ENCODE measurements around the gene KIF6. TPM values are rescaled to one million over a fixed set of nuclear protein-coding genes. Genes with fewer than 3 reads are reported as not detected.
A peak's percentile ranks its signal among the peaks of the same experiment; 100 is the strongest.

Gene KIF6
- total and polyA plus RNA-seq, 11 donors = 0.06 to 0.77 (median 0.48) TPM

DNA sequence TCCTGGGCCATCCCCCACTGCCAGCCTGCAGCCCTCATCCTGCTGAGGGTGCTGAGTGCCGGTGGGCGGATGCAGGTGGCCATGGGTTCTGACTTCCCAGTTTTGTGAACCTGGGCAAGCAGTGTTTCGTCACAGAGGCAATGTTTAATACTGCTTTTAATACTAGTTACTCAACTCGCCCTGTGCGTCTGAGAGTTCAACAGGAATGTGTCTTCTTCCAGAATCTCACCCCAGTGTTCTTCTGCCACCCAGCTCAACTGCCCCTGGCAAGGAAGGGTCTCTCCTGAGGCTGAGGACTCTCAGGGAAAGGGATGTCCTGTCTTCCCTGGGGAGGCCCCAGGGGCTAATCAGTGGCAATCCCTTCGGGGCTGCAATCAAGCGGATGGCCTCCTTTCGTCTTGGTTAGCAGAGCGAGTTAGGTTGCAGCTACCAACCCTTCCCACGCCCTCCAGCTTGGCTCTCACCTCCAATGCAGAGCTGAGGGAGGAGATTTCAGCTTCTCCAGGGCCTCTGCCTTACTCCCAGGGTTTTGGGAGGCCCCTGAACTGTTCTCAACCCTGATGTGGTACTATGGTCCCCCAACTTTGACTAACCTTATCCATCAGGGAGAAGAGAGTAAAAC, 404.7 kb downstream of the KIF6 start:
- TF ChIP-seq POLR2A (IDR thresholded peaks at IDR 0.05) = no peak
- TF ChIP-seq, protein P1, sequence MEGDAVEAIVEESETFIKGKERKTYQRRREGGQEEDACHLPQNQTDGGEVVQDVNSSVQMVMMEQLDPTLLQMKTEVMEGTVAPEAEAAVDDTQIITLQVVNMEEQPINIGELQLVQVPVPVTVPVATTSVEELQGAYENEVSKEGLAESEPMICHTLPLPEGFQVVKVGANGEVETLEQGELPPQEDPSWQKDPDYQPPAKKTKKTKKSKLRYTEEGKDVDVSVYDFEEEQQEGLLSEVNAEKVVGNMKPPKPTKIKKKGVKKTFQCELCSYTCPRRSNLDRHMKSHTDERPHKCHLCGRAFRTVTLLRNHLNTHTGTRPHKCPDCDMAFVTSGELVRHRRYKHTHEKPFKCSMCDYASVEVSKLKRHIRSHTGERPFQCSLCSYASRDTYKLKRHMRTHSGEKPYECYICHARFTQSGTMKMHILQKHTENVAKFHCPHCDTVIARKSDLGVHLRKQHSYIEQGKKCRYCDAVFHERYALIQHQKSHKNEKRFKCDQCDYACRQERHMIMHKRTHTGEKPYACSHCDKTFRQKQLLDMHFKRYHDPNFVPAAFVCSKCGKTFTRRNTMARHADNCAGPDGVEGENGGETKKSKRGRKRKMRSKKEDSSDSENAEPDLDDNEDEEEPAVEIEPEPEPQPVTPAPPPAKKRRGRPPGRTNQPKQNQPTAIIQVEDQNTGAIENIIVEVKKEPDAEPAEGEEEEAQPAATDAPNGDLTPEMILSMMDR (IDR thresholded peaks at IDR 0.05) = no peak
- ATAC-seq (peak in 1 of 4 donors; percentile 18), DNase-seq (no peak)
- peaks cover 0 to 9% (median 0%) of the 10 kb centered on the region in 12 donors for H3K4me1 ChIP-seq
- no peaks in the 10 kb centered on the region for H3K9me3 ChIP-seq
- no peak overlapping the region for H3K4me3 ChIP-seq
- peaks cover 0 to 9% (median 0%) of the 10 kb centered on the region in 9 donors for H3K27me3 ChIP-seq
- intact Hi-C loops (cut with DNase I) = no loop called here
- H3K36me3 ChIP-seq = no peaks in the 10 kb centered on the region
- WGBS, 4 donors = 60 to 69% (median 63%) methylated on average over 10 of the region's 10 CpGs
- H3K27ac ChIP-seq = peak overlapping the region in 2 of 12 donors; percentile 24 to 57

- Histone ChIP-seq H3K27me3 (peaks cover 0 to 13% (median 5%) of the 10 kb centered on the region in 9 donors), H3K27ac (peak overlapping the region in 2 of 12 donors; percentile 24 to 57), H3K4me1 (peaks cover 0 to 9% (median 0%) of the 10 kb centered on the region in 12 donors), H3K9me3 (no peaks in the 10 kb centered on the region), H3K36me3 (no peaks in the 10 kb centered on the region), H3K4me3 (no peak overlapping the region)
- DNase-seq = no peak
- peak in 1 of 4 donors; percentile 45 for ATAC-seq
- TF ChIP-seq, protein P1 (IDR thresholded peaks at IDR 0.05) = no peak
- TF ChIP-seq POLR2A (IDR thresholded peaks at IDR 0.05) = no peak
- intact Hi-C loops (cut with DNase I) = no loop called here
- WGBS, 4 donors = 53 to 69% (median 61%) methylated on average over 13 of the region's 13 CpGs
These were observed 405.4 kb downstream of the KIF6 start for GRCh38 chr6:39319621-39320362.

GRCh38 chr6:39317256-39317655, 408.0 kb downstream of the KIF6 start:
- TF ChIP-seq POLR2A (IDR thresholded peaks at IDR 0.05) = no peak
- TF ChIP-seq, protein P1 (IDR thresholded peaks at IDR 0.05) = no peak
- intact Hi-C loops (cut with DNase I) = no loop called here
- ATAC-seq (no peak), DNase-seq (no peak)
- Histone ChIP-seq H3K9me3 (no peaks in the 10 kb centered on the region), H3K27me3 (peaks cover 12 to 35% (median 28%) of the 10 kb centered on the region in 9 donors), H3K36me3 (no peaks in the 10 kb centered on the region), H3K4me3 (no peak overlapping the region), H3K27ac (no peak overlapping the region), H3K4me1 (peaks cover 0 to 19% (median 12%) of the 10 kb centered on the region in 12 donors)
- WGBS, 4 donors = 89 to 97% (median 90%) methylated on average over 3 of the region's 3 CpGs

DNA sequence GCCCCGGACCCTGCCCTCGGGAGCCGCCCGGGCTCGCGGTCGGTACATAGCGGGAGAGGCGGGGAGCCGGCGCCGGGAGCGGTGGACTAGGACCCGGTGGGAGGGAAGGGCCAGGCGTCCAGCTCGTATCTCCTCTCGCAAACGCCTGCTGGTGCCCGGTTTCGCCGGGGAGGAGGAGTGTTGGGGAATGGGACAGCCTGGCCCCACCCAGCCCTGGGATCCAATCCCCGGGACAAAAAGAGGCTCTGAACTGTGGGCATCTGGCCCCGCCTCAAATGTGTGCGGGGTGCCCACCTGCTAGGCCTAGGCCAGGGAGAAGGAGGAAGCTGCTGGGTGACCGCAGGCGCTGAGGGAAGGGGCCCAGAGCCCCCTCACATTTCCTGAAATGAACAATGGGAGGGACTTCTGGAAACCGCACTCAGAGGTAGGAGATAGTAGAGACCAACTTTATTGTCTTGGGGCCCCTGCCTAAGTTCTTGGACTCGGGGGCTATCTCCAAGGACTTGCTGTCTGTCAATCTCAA, 410.9 kb downstream of the KIF6 start, which contains the start of gene KCNK17:
KCNK17 (minus strand) TSS at position 147 of the 523 bp plus-strand sequence; CDS start at position 48, 99 bp downstream.
- Histone ChIP-seq H3K36me3 (no peaks in the 10 kb centered on the region), H3K9me3 (no peaks in the 10 kb centered on the region), H3K27ac (no peak within 1 kb of the TSS), H3K4me3 (peak within 1 kb of the TSS; percentile 10 to 57 (median 32)), H3K27me3 (peaks cover 17 to 55% (median 41%) of the 10 kb centered on the region in 9 donors), H3K4me1 (peaks cover 0 to 17% (median 10%) of the 10 kb centered on the region in 12 donors)
- TF ChIP-seq, protein P1 (IDR thresholded peaks at IDR 0.05) = no peak
- TF ChIP-seq POLR2A (IDR thresholded peaks at IDR 0.05) = no peak
- peak in 1 of 5 donors; percentile 18 for DNase-seq
- WGBS, 4 donors = 12 to 19% (median 15%) methylated on average over 21 to 28 of the region's 28 CpGs
- intact Hi-C loops (cut with DNase I) = loop anchor here in 1 of 10 donors (5.0 kb wide), 1 partner anchor 442 kb away; no protein-coding TSS in a partner anchor
- ATAC-seq = peak in 1 of 4 donors; percentile 11
